Stimulated activated CD8-positive, alpha-beta memory T cell treated with anti-CD3 and anti-CD28 coated beads, Interleukin-15, amount 100 ng/mL, for 24 hours (primary cell): ENCODE data around the gene SETBP1.

Experiments used
- DNase-seq: peaks from one replicate; pipeline ENCODE4 v3.0.0-alpha.2; 2020; ENCODE audit warnings: low read depth

Gene SETBP1

GRCh38 chr18:44759925-44760342 is 79.2 kb downstream of the SETBP1 start:
- DNase-seq, result no peak

GRCh38 chr18:44761812-44762211 is 81.1 kb downstream of the SETBP1 start:
- DNase-seq, result no peak

GRCh38 chr18:44763327-44763726 is 82.6 kb downstream of the SETBP1 start:
- DNase-seq, result no peak

GRCh38 chr18:44764863-44765262 is 84.2 kb downstream of the SETBP1 start:
- no peak for DNase-seq

GRCh38 chr18:44765456-44765855 is 84.8 kb downstream of the SETBP1 start:
- DNase-seq, result no peak

GRCh38 chr18:44766450-44766849 is 85.8 kb downstream of the SETBP1 start:
- no peak for DNase-seq

- no peak for DNase-seq
These were observed 87.1 kb downstream of the SETBP1 start for GRCh38 chr18:44767807-44768206.

- no peak for DNase-seq
These were observed 90.0 kb downstream of the SETBP1 start for GRCh38 chr18:44770641-44771040.

GRCh38 chr18:44771572-44771955 is 90.9 kb downstream of the SETBP1 start:
- no peak for DNase-seq

GRCh38 chr18:44771956-44772917 is 91.5 kb downstream of the SETBP1 start:
- no peak for DNase-seq

GRCh38 chr18:44773640-44774155 is 93.0 kb downstream of the SETBP1 start:
- DNase-seq, result no peak

GRCh38 chr18:44774191-44774590 is 93.5 kb downstream of the SETBP1 start:
- no peak for DNase-seq

GRCh38 chr18:44777457-44778192 is 96.9 kb downstream of the SETBP1 start:
- no peak for DNase-seq

- no peak for DNase-seq
These were observed 98.1 kb downstream of the SETBP1 start for GRCh38 chr18:44778788-44779187.

- DNase-seq, result no peak
These were observed 99.1 kb downstream of the SETBP1 start for GRCh38 chr18:44779753-44780292.

GRCh38 chr18:44781886-44782285 is 101.2 kb downstream of the SETBP1 start:
- no peak for DNase-seq

GRCh38 chr18:44782617-44783016 is 101.9 kb downstream of the SETBP1 start:
- no peak for DNase-seq

GRCh38 chr18:44783371-44783770 is 102.7 kb downstream of the SETBP1 start:
- no peak for DNase-seq

- no peak for DNase-seq
These were observed 105.6 kb downstream of the SETBP1 start for GRCh38 chr18:44786257-44786656.

GRCh38 chr18:44786688-44787087 is 106.0 kb downstream of the SETBP1 start:
- DNase-seq, result no peak

- no peak for DNase-seq
These were observed 107.6 kb downstream of the SETBP1 start for GRCh38 chr18:44788334-44788733.

- DNase-seq, result no peak
These were observed 109.0 kb downstream of the SETBP1 start for GRCh38 chr18:44789710-44790109.

- no peak for DNase-seq
These were observed 110.2 kb downstream of the SETBP1 start for GRCh38 chr18:44790860-44791259.
